ENCODE data around the gene ASCL3.

Gene ASCL3

GRCh38 chr11:8963569-8964323 lies 20.9 kb upstream of the ASCL3 start:
- no peak for DNase-seq (ENCODE audit: low read depth)
- TF ChIP-seq, protein P1, sequence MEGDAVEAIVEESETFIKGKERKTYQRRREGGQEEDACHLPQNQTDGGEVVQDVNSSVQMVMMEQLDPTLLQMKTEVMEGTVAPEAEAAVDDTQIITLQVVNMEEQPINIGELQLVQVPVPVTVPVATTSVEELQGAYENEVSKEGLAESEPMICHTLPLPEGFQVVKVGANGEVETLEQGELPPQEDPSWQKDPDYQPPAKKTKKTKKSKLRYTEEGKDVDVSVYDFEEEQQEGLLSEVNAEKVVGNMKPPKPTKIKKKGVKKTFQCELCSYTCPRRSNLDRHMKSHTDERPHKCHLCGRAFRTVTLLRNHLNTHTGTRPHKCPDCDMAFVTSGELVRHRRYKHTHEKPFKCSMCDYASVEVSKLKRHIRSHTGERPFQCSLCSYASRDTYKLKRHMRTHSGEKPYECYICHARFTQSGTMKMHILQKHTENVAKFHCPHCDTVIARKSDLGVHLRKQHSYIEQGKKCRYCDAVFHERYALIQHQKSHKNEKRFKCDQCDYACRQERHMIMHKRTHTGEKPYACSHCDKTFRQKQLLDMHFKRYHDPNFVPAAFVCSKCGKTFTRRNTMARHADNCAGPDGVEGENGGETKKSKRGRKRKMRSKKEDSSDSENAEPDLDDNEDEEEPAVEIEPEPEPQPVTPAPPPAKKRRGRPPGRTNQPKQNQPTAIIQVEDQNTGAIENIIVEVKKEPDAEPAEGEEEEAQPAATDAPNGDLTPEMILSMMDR (conservative IDR thresholded peaks at IDR 0.05; ENCODE audit: control insufficient read depth, insufficient read depth, low read depth, low read length): no peak
- H3K4me3 ChIP-seq (ENCODE audit: control insufficient read depth, low read depth, low read length): peak overlapping the region; percentile 70

- no peak for DNase-seq (ENCODE audit: low read depth)
- TF ChIP-seq, protein P1 (conservative IDR thresholded peaks at IDR 0.05; ENCODE audit: control insufficient read depth, insufficient read depth, low read depth, low read length): no peak
- no peak overlapping the region for H3K4me3 ChIP-seq (ENCODE audit: control insufficient read depth, low read depth, low read length)
These were observed 20.0 kb upstream of the ASCL3 start for GRCh38 chr11:8962841-8963240.

DNA sequence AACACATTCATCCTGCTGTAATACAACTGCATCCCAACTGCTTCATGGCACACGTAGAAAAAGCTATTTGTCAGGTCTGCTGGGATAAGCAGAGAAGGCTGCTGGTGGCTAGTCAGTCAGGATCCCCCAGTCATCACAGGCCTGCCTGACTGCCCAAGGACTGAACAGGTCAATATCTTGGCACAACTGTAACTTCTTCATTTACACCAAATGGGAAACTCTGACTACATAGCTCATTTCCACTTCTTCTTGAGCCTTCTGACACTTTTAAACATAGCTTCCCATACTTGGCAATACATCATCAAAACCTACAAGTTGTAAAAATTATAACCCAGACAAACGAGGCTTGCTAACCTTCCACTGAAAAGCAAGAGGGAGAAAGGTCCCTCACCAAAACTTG lies 18.6 kb upstream of the ASCL3 start:
- H3K4me3 ChIP-seq (ENCODE audit: control insufficient read depth, low read depth, low read length): no peak overlapping the region
- no peak for DNase-seq (ENCODE audit: low read depth)
- TF ChIP-seq, protein P1 (conservative IDR thresholded peaks at IDR 0.05; ENCODE audit: control insufficient read depth, insufficient read depth, low read depth, low read length): no peak

DNA sequence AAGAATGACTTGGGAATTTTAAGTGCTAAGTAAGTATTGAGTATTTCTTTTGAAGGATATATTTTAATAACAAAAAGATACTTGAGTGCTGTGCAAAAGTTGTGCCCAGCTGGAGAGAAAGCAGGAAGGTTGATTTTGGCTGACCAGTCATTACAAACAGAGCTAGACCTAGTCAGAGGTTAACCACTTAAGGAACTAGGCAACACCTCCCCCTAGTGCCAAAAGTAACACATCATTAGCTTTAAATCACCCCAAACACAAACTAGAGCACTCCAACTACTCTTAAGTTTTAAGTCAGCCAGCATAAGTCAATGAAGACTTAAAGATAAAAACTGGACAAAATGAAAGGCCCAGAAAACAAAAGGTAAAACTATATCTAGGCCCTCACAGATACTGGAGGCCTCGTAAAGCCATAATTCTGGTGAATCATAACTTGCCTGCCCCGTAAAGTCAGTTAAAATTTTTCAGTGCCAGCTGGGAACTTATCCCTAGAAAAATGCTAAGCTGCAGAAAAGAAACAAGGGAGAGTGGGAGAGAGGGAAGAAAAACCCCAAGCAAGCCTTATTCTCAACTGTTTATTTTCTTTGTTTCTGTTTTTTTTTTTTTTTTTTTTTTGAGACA lies 16.8 kb upstream of the ASCL3 start:
- peak; percentile 88 for DNase-seq (ENCODE audit: low read depth)
- TF ChIP-seq, protein P1 (conservative IDR thresholded peaks at IDR 0.05; ENCODE audit: control insufficient read depth, insufficient read depth, low read depth, low read length): peak; percentile 68
- no peak overlapping the region for H3K4me3 ChIP-seq (ENCODE audit: control insufficient read depth, low read depth, low read length)

DNA sequence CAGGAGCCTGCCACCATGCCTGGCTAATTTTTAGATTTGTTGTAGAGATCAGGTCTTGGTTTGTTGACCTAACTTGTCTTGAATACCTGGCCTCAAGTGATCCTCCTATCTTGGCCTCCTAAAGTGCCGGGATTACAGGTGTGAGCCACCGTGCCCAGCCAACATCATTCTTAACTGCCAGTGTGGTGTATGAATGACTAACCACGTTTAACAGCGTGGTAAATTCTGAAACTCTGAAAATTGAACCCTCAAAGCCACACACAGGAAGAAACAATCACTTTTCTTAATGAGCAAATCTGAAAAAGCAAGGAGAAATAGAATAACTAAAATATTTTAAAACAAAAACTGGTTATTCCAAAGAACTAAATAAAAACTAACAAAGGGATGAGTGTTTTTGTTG lies 14.0 kb upstream of the ASCL3 start:
- no peak for DNase-seq (ENCODE audit: low read depth)
- TF ChIP-seq, protein P1 (conservative IDR thresholded peaks at IDR 0.05; ENCODE audit: control insufficient read depth, insufficient read depth, low read depth, low read length): no peak
- no peak overlapping the region for H3K4me3 ChIP-seq (ENCODE audit: control insufficient read depth, low read depth, low read length)

DNA sequence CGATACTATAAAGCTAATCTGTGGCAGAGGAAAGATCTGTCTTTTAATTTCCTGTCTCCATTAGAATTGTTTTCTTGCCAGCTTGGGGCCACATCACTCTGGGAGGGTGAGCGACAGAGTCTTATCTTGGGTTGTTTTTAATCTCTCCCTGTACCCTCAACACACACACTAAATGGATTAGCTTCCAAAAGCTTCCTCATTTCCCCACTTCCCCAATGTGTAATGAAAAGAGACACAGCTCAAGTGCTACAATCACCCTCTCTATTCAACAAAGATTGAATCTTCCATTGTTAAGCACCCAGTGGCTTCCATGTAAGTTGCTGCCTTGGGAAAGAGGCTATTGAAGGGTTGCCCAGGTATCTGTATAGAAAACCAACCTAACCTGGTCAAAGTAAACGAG lies 6.1 kb upstream of the ASCL3 start:
- TF ChIP-seq, protein P1 (conservative IDR thresholded peaks at IDR 0.05; ENCODE audit: control insufficient read depth, insufficient read depth, low read depth, low read length): no peak
- DNase-seq (ENCODE audit: low read depth): no peak
- H3K4me3 ChIP-seq (ENCODE audit: control insufficient read depth, low read depth, low read length): no peak overlapping the region

All from fibroblast of mammary gland (primary cell).